Nephron (organoid): ENCODE measurements around the gene CNTN4.
A peak's percentile ranks its signal among the peaks of the same experiment; 100 is the strongest.

Experiments used
- H3K27ac Mint-ChIP-seq, 3 experiments: 2 replicates each; pipeline ENCODE4 v1.8.0; 2020; ENCODE audit warnings: mixed read lengths in 3 of 3, mild to moderate bottlenecking in 2 of 3, moderate library complexity in 1 of 3
- H3K27me3 Mint-ChIP-seq: 2 replicates; pipeline ENCODE4 v1.8.0; 2021; ENCODE audit warnings: low read depth, mild to moderate bottlenecking, moderate library complexity, mixed read lengths
- H3K36me3 Mint-ChIP-seq: 2 replicates; pipeline ENCODE4 v1.8.0; 2020; ENCODE audit warnings: low read depth, mixed read lengths
- H3K4me1 Mint-ChIP-seq: 2 replicates; pipeline ENCODE4 v1.8.0; 2020; ENCODE audit warnings: mixed read lengths
- H3K4me3 Mint-ChIP-seq, 3 experiments: 2 replicates each; pipeline ENCODE4 v1.8.0; 2020; ENCODE audit warnings: mild to moderate bottlenecking in 3 of 3, mixed read lengths in 3 of 3, moderate library complexity in 2 of 3
- H3K9me3 Mint-ChIP-seq: 2 replicates; pipeline ENCODE4 v1.8.0; 2020; ENCODE audit warnings: mixed read lengths
- TF ChIP-seq, protein P1 (sequence below), 3 experiments: fragments of 200-600 bp; sonication (generic); IDR thresholded peaks; one replicate each; pipeline ENCODE4 v1.5.0; 2021; ENCODE audit warnings: antibody characterized with exemption in 3 of 3; ENCODE audit not compliant: unreplicated experiment in 3 of 3

The CNTN4 gene

GRCh38 chr3:2920103-2920502 lies 821.4 kb downstream of the CNTN4 start:
- H3K27me3 Mint-ChIP-seq: no peaks in the 10 kb centered on the region
- H3K4me3 Mint-ChIP-seq: no peak overlapping the region
- H3K27ac Mint-ChIP-seq: no peak overlapping the region
- TF ChIP-seq, protein P1, sequence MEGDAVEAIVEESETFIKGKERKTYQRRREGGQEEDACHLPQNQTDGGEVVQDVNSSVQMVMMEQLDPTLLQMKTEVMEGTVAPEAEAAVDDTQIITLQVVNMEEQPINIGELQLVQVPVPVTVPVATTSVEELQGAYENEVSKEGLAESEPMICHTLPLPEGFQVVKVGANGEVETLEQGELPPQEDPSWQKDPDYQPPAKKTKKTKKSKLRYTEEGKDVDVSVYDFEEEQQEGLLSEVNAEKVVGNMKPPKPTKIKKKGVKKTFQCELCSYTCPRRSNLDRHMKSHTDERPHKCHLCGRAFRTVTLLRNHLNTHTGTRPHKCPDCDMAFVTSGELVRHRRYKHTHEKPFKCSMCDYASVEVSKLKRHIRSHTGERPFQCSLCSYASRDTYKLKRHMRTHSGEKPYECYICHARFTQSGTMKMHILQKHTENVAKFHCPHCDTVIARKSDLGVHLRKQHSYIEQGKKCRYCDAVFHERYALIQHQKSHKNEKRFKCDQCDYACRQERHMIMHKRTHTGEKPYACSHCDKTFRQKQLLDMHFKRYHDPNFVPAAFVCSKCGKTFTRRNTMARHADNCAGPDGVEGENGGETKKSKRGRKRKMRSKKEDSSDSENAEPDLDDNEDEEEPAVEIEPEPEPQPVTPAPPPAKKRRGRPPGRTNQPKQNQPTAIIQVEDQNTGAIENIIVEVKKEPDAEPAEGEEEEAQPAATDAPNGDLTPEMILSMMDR (IDR thresholded peaks at IDR 0.05; ENCODE audit: unreplicated experiment in 3 of 3): no peak
- H3K36me3 Mint-ChIP-seq: peaks cover 27% of the 10 kb centered on the region
- peaks cover 19% of the 10 kb centered on the region for H3K9me3 Mint-ChIP-seq
- peaks cover 17% of the 10 kb centered on the region for H3K4me1 Mint-ChIP-seq

DNA sequence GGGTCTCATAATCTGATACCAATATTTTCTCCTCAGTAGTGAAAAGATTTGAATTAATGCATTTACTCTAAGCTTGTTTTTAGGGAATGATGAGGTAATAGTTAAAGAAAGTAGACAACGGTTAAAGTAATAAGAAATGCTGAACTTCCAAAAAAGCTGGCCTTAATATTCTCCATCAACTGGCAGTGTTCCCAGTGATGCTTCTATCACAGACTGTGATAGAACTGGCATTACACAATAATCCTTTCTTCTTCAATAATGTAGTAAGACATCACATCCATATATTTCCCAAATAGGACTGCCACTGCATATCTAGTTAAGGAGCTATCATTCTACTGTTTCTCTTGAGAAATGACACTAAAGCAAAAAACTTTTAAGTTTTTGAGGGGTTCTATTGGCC lies 822.8 kb downstream of the CNTN4 start:
- Mint-ChIP-seq H3K4me1 (peaks cover 17% of the 10 kb centered on the region), H3K36me3 (peaks cover 20% of the 10 kb centered on the region), H3K9me3 (peaks cover 14% of the 10 kb centered on the region), H3K27me3 (no peaks in the 10 kb centered on the region), H3K4me3 (no peak overlapping the region), H3K27ac (peak overlapping the region in 2 of 3 experiments; percentile 57 to 74)
- TF ChIP-seq, protein P1 (IDR thresholded peaks at IDR 0.05; ENCODE audit: unreplicated experiment in 3 of 3): no peak

- H3K36me3 Mint-ChIP-seq: peaks cover 19% of the 10 kb centered on the region
- TF ChIP-seq, protein P1 (IDR thresholded peaks at IDR 0.05; ENCODE audit: unreplicated experiment in 3 of 3): peak; percentile 50 to 65 (median 56)
- peak overlapping the region in 2 of 3 experiments; percentile 57 to 74 for H3K27ac Mint-ChIP-seq
- H3K4me3 Mint-ChIP-seq: no peak overlapping the region
- peaks cover 17% of the 10 kb centered on the region for H3K4me1 Mint-ChIP-seq
- H3K27me3 Mint-ChIP-seq: no peaks in the 10 kb centered on the region
- peaks cover 14% of the 10 kb centered on the region for H3K9me3 Mint-ChIP-seq
These were observed 823.2 kb downstream of the CNTN4 start for GRCh38 chr3:2921903-2922302.

DNA sequence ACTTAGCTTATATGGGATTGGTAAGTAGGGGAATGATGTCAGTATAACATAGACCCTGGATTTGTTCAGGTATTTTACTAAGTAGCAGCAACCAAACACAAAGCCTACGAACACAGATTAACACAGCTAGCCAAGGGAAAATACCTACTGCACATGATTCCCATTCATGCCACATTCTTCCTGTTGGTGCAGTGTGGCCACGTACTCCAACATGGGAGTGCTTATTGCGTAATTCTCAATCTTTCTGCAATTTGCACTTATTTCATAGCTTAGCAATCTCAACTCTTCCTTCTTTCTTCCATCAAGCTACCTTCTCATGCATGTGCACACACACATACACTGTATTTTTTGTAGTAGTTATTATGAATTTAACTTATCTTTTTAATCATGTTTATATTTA lies 824.7 kb downstream of the CNTN4 start:
- peaks cover under 1% of the 10 kb centered on the region for H3K9me3 Mint-ChIP-seq
- no peak overlapping the region for H3K4me3 Mint-ChIP-seq
- no peak overlapping the region for H3K27ac Mint-ChIP-seq
- H3K4me1 Mint-ChIP-seq: peaks cover 17% of the 10 kb centered on the region
- peaks cover 5% of the 10 kb centered on the region for H3K36me3 Mint-ChIP-seq
- TF ChIP-seq, protein P1 (IDR thresholded peaks at IDR 0.05; ENCODE audit: unreplicated experiment in 3 of 3): no peak
- no peaks in the 10 kb centered on the region for H3K27me3 Mint-ChIP-seq

GRCh38 chr3:2927259-2927658 lies 828.6 kb downstream of the CNTN4 start:
- peaks cover 5% of the 10 kb centered on the region for H3K9me3 Mint-ChIP-seq
- H3K27ac Mint-ChIP-seq: no peak overlapping the region
- H3K27me3 Mint-ChIP-seq: no peaks in the 10 kb centered on the region
- peaks cover 12% of the 10 kb centered on the region for H3K36me3 Mint-ChIP-seq
- H3K4me1 Mint-ChIP-seq: peaks cover 10% of the 10 kb centered on the region
- no peak overlapping the region for H3K4me3 Mint-ChIP-seq
- TF ChIP-seq, protein P1 (IDR thresholded peaks at IDR 0.05; ENCODE audit: unreplicated experiment in 3 of 3): no peak

GRCh38 chr3:2929574-2929973 lies 830.9 kb downstream of the CNTN4 start:
- no peaks in the 10 kb centered on the region for H3K27me3 Mint-ChIP-seq
- peaks cover 8% of the 10 kb centered on the region for H3K9me3 Mint-ChIP-seq
- no peak overlapping the region for H3K4me3 Mint-ChIP-seq
- H3K36me3 Mint-ChIP-seq: peaks cover 25% of the 10 kb centered on the region
- peak overlapping the region in 1 of 3 experiments; percentile 24 for H3K27ac Mint-ChIP-seq
- peaks cover 1% of the 10 kb centered on the region for H3K4me1 Mint-ChIP-seq
- TF ChIP-seq, protein P1 (IDR thresholded peaks at IDR 0.05; ENCODE audit: unreplicated experiment in 3 of 3): no peak
